OCI-LY1 (cell line): ENCODE data around the gene CCDC27.

Experiments
- CTCF ChIP-seq: fragments of 200-600 bp; sonication (generic), shearing (Covaris generic); IDR thresholded peaks from 2 replicates; pipeline ENCODE4 v1.5.1; 2017; ENCODE audit warnings: mild to moderate bottlenecking, antibody characterized with exemption, low read length, moderate library complexity, mixed read lengths
- EZH2 ChIP-seq: fragments of 200-600 bp; sonication (generic), shearing (Covaris generic); IDR thresholded peaks from 2 replicates; pipeline ENCODE4 v1.8.0; 2017; ENCODE audit warnings: borderline replicate concordance, mixed run types, mild to moderate bottlenecking, antibody characterized with exemption, low read length, moderate library complexity, mixed read lengths

GRCh38 chr1:3790500-3790923 lies 38.3 kb downstream of the CCDC27 start:
- no peak for TF ChIP-seq CTCF
- no peak for TF ChIP-seq EZH2
